SK-N-SH (cell line): Measurements from ENCODE around the gene LRCH4.

Experiments used
- EP300 ChIP-seq, 2 experiments: IDR thresholded peaks; 2 replicates each; pipeline versions ENCODE4 v1.4.0 to v1.6.1; 2012; ENCODE audit warnings: borderline replicate concordance in 1 of 2, low read depth in 1 of 2, low read length in 1 of 2
- FOXM1 ChIP-seq: IDR thresholded peaks from 2 replicates; pipeline ENCODE4 v1.4.0; 2012; ENCODE audit warnings: low read depth, mild to moderate bottlenecking
- GABPA ChIP-seq: IDR thresholded peaks from 2 replicates; pipeline ENCODE4 v1.4.0; 2012; ENCODE audit warnings: low read depth, mild to moderate bottlenecking
- MEF2A ChIP-seq: IDR thresholded peaks from 2 replicates; pipeline ENCODE4 v1.4.0; 2012; ENCODE audit warnings: low read depth, borderline replicate concordance
- POLR2AphosphoS5 ChIP-seq: IDR thresholded peaks from 2 replicates; pipeline ENCODE4 v1.6.1; 2012; ENCODE audit warnings: low read depth, low read length
- RXRA ChIP-seq: IDR thresholded peaks from 2 replicates; pipeline ENCODE4 v1.4.0; 2012; ENCODE audit warnings: low read depth, mild to moderate bottlenecking, borderline replicate concordance
- SIN3A ChIP-seq: IDR thresholded peaks from 2 replicates; pipeline ENCODE4 v1.6.1; 2012; ENCODE audit warnings: low read depth, mild to moderate bottlenecking, low read length, moderate library complexity, borderline replicate concordance
- TAF1 ChIP-seq: IDR thresholded peaks from 2 replicates; pipeline ENCODE4 v1.6.1; 2012; ENCODE audit warnings: low read depth, mild to moderate bottlenecking, low read length, moderate library complexity, borderline replicate concordance
- TCF12 ChIP-seq: IDR thresholded peaks from 2 replicates; pipeline ENCODE4 v1.4.0; 2012
- YY1 ChIP-seq: IDR thresholded peaks from 2 replicates; pipeline ENCODE4 v1.4.0; 2012; ENCODE audit warnings: low read depth, mild to moderate bottlenecking
- TF ChIP-seq, protein P1 (sequence below): IDR thresholded peaks from 2 replicates; pipeline ENCODE4 v1.4.0; 2012; ENCODE audit warnings: low read depth
- TF ChIP-seq, protein P2 (sequence below): fragments of 200-600 bp; sonication (generic); IDR thresholded peaks from 2 replicates; pipeline ENCODE4 v1.6.1; 2017; ENCODE audit warnings: antibody characterized with exemption, mild to moderate bottlenecking, moderate library complexity
- TF ChIP-seq, protein P3 (sequence below): IDR thresholded peaks from 2 replicates; pipeline ENCODE4 v1.4.0; 2012; ENCODE audit warnings: low read depth, borderline replicate concordance

GRCh38 chr7:100562195-100563099, 23.5 kb downstream of the LRCH4 start:
- TF ChIP-seq TCF12 (no peak), FOXM1 (no peak), MEF2A (no peak), RXRA (no peak), TAF1 (no peak), YY1 (no peak), GABPA (no peak), EP300 (IDR thresholded peaks at IDR 0.05; ENCODE audit: borderline replicate concordance in 1 of 2, low read depth in 1 of 2, low read length in 1 of 2) (no peak), POLR2AphosphoS5 (no peak), SIN3A (no peak)
- TF ChIP-seq, protein P1, sequence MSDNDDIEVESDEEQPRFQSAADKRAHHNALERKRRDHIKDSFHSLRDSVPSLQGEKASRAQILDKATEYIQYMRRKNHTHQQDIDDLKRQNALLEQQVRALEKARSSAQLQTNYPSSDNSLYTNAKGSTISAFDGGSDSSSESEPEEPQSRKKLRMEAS: no peak
- TF ChIP-seq, protein P2, sequence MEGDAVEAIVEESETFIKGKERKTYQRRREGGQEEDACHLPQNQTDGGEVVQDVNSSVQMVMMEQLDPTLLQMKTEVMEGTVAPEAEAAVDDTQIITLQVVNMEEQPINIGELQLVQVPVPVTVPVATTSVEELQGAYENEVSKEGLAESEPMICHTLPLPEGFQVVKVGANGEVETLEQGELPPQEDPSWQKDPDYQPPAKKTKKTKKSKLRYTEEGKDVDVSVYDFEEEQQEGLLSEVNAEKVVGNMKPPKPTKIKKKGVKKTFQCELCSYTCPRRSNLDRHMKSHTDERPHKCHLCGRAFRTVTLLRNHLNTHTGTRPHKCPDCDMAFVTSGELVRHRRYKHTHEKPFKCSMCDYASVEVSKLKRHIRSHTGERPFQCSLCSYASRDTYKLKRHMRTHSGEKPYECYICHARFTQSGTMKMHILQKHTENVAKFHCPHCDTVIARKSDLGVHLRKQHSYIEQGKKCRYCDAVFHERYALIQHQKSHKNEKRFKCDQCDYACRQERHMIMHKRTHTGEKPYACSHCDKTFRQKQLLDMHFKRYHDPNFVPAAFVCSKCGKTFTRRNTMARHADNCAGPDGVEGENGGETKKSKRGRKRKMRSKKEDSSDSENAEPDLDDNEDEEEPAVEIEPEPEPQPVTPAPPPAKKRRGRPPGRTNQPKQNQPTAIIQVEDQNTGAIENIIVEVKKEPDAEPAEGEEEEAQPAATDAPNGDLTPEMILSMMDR: no peak
- TF ChIP-seq, protein P3, sequence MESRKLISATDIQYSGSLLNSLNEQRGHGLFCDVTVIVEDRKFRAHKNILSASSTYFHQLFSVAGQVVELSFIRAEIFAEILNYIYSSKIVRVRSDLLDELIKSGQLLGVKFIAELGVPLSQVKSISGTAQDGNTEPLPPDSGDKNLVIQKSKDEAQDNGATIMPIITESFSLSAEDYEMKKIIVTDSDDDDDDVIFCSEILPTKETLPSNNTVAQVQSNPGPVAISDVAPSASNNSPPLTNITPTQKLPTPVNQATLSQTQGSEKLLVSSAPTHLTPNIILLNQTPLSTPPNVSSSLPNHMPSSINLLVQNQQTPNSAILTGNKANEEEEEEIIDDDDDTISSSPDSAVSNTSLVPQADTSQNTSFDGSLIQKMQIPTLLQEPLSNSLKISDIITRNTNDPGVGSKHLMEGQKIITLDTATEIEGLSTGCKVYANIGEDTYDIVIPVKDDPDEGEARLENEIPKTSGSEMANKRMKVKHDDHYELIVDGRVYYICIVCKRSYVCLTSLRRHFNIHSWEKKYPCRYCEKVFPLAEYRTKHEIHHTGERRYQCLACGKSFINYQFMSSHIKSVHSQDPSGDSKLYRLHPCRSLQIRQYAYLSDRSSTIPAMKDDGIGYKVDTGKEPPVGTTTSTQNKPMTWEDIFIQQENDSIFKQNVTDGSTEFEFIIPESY: no peak
